ENCODE data around the gene PRPH2.
A peak's percentile ranks its signal among the peaks of the same experiment; 100 is the strongest.
"Not testable (repeated sequence)": the region's sequence is repeated elsewhere in the genome, so short reads cannot be mapped to it uniquely, and the experiment has no call there.

Gene PRPH2

DNA sequence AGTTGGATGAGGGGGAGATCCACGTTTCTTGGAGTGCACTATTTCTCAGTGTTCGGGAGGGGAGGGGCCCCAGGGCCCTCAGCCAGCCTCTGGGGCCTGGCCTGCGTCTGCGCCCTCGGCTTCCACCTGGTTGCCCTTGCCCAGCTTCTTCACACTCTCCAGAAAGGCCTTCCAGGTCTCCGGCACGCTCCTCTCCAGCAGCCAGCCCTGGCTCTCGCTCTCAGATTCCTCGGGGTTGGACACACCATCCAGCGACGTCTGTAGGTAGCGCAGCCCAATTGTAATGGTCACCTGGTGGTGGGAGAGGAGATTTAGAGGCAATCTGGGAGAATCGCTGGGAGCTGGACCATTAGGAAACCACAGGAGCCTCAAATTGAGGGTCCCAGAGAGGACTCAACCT is 24.2 kb downstream of the PRPH2 start:
- no peak for DNase-seq (ENCODE audit: low read depth, low spot score)

DNA sequence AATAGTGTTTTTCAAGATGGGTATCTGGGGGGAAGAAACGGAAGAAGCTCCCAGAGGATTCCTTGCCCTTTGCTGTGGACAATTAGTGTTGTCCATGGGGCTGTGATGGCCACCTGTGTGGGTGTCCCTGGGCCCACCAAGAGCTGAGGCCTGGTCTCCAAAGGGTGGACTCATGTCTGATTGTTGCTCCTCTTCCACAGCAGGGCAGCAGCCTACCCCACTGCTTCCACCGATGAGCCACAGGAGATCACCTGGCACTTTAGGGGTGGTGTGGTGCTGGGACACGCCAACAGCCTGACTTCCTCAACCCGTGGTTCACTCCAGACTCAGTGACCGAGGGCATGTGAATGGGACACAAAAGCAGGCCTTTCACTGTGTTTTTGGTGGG is 25.1 kb downstream of the PRPH2 start:
- no peak for DNase-seq (ENCODE audit: low read depth, low spot score)

- DNase-seq (ENCODE audit: low read depth, low spot score): no peak
Observed at GRCh38 chr6:42696526-42697267, 25.7 kb downstream of the PRPH2 start.

DNA sequence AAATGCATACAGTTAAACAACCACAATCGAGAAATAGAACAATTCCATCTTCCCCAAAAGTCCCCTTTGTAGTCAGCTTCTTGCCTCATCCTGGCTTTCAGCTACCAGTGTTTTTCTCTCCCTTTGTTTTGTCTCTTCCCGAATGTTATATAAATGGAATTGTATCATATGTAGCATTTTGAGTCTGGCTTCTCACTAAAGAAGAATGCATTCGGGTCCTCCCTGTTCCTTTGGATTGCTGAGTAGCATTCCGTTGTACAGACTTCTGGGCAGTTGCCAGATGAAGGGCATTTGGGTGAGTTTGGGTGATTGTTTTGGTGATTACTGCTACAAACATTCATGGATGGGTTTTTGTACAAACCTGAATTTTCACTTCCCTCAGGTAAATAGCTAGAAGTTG is 27.8 kb downstream of the PRPH2 start:
- DNase-seq (ENCODE audit: low read depth, low spot score): no peak

GRCh38 chr6:42693725-42694323 is 28.6 kb downstream of the PRPH2 start:
- DNase-seq (ENCODE audit: low read depth, low spot score): no peak

- no peak for DNase-seq (ENCODE audit: low read depth, low spot score)
Observed at GRCh38 chr6:42692137-42692911, 30.1 kb downstream of the PRPH2 start.

- DNase-seq (ENCODE audit: low read depth, low spot score): no peak
Observed at GRCh38 chr6:42690872-42691271, 31.5 kb downstream of the PRPH2 start.

- no peak for DNase-seq (ENCODE audit: low read depth, low spot score)
Observed at GRCh38 chr6:42690151-42690702, 32.2 kb downstream of the PRPH2 start.

GRCh38 chr6:42689371-42689770 is 33.0 kb downstream of the PRPH2 start:
- no peak for DNase-seq (ENCODE audit: low read depth, low spot score)

GRCh38 chr6:42688281-42688680 is 34.1 kb downstream of the PRPH2 start:
- DNase-seq (ENCODE audit: low read depth, low spot score): no peak

- DNase-seq (ENCODE audit: low read depth, low spot score): no peak
Observed at GRCh38 chr6:42679358-42679757, 43.0 kb downstream of the PRPH2 start.

DNA sequence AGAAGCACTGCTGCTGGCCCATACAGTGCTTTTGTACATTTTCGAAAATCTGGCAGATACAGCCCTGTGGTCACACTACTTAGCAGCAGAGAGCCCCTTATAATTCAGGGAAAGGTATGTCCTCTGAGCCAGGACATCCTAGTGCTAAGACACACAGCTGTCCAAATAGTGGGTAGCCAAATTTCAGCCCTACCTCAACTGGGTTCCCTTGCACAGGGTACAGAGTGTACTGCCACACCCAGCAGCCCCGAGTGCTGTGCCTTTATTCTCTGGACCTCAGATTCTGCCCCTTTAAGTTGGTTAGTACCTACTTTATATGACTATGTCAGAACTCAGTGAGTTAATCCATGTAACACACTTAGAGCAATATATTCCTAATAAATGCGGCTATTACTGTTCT is 47.6 kb downstream of the PRPH2 start:
- DNase-seq (ENCODE audit: low read depth, low spot score): no peak

DNA sequence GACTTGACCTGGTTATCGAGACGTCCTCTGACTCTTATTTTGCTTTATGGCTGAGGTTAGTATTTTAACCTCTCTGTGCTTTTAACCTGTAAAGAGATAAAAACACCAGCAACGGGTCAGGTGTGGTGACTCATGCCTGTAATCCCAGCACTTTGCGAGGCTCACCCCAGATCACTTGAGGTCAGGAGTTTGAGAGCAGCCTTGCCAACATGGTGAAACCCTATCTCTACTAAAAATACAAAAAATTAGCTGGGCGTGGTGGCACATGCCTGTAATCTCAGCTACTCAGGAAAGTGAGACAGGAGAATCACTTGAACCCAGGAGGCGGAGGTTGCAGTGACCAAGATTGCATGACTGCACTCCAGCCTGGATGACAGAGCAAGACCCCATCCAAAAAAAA is 48.0 kb downstream of the PRPH2 start:
- not testable (repeated sequence) for DNase-seq (ENCODE audit: low read depth, low spot score)

GRCh38 chr6:42664718-42665117 is 57.7 kb downstream of the PRPH2 start:
- DNase-seq (ENCODE audit: low read depth, low spot score): no peak

- DNase-seq (ENCODE audit: low read depth, low spot score): peak; percentile 82
Observed at GRCh38 chr6:42661540-42662153, 60.8 kb downstream of the PRPH2 start.

- no peak for DNase-seq (ENCODE audit: low read depth, low spot score)
Observed at GRCh38 chr6:42659806-42660205, 62.6 kb downstream of the PRPH2 start.

DNA sequence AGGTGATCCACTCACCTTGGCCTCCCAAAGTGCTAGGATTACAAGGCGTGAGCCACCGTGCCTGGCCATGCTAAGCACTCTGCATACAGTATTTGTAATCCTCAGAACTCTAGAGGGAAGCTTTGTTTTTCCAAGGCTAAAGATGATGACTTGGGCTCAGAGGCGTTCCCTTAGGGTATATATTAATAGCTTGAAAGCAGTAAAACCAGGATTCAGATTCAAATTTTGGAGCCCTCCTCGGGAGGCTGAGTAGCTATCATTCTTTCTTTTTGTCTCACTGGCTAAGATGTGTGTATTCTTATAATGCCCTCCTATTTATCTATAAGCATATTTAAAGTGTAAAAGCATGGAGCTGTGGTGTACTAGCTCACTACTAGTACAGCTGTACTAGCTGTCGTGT is 68.5 kb downstream of the PRPH2 start:
- DNase-seq (ENCODE audit: low read depth, low spot score): no peak

- DNase-seq (ENCODE audit: low read depth, low spot score): no peak
Observed at GRCh38 chr6:42652024-42652746, 70.2 kb downstream of the PRPH2 start.
